A673 (cell line): Measurements from ENCODE around the gene MAPK12. TPM values are rescaled to one million over a fixed set of nuclear protein-coding genes. Genes with fewer than 3 reads are reported as not detected.

ENCODE experiments used
- BruUV-seq: library from RNA; stranded (reverse); fragments of 400-500 nt; replicated peaks from 2 replicates; lab custom pipeline; 2021; lab: Mats Ljungman, UMichigan
- CTCF ChIA-PET: fragments of 300-600 bp; sonication (Branson Sonifier 250); formaldehyde crosslinking; loops from one replicate; lab custom pipeline; 2022; ENCODE audit warnings: antibody characterized with exemption; lab: Charles Lee
- POLR2A ChIA-PET: fragments of 300-600 bp; sonication (Branson Sonifier 250); formaldehyde crosslinking; loops from one replicate; lab custom pipeline; 2022; ENCODE audit warnings: antibody characterized with exemption; ENCODE audit not compliant: low non-redundant PET; lab: Charles Lee
- DNase-seq: peaks from one replicate; pipeline ENCODE4 v3.0.0-alpha.2; 2015; ENCODE audit warnings: low spot score
- H3K27ac ChIP-seq: fragments of 200-600 bp; sonication (generic); 2 replicates; pipeline ENCODE4 v1.5.1; 2016; ENCODE audit warnings: mixed run types, low read depth, mild to moderate bottlenecking, mixed read lengths, antibody characterized with exemption, low read length; ENCODE audit not compliant: poor library complexity, severe bottlenecking
- H3K27me3 ChIP-seq: fragments of 200-600 bp; sonication (generic); replicated peaks from 2 replicates; pipeline ENCODE4 v1.6.1; 2017; ENCODE audit warnings: mixed run types, low read depth, mild to moderate bottlenecking, mixed read lengths, antibody characterized with exemption, low read length; ENCODE audit not compliant: insufficient read depth, poor library complexity
- H3K36me3 ChIP-seq: fragments of 200-600 bp; sonication (generic); 2 replicates; pipeline ENCODE4 v1.6.1; 2016; ENCODE audit warnings: mixed run types, mild to moderate bottlenecking, mixed read lengths, antibody characterized with exemption, low read length; ENCODE audit not compliant: insufficient read depth, poor library complexity, severe bottlenecking
- H3K4me1 ChIP-seq: fragments of 200-600 bp; sonication (generic); 2 replicates; pipeline ENCODE4 v1.6.1; 2017; ENCODE audit warnings: mixed run types, mild to moderate bottlenecking, mixed read lengths, antibody characterized with exemption, low read length; ENCODE audit not compliant: insufficient read depth, poor library complexity, severe bottlenecking
- H3K4me3 ChIP-seq: fragments of 200-600 bp; sonication (generic); 2 replicates; pipeline ENCODE4 v1.5.1; 2016; ENCODE audit warnings: low read depth, mixed run types, mild to moderate bottlenecking, mixed read lengths, low read length; ENCODE audit not compliant: poor library complexity, severe bottlenecking
- H3K9me3 ChIP-seq: fragments of 200-600 bp; sonication (generic); 2 replicates; pipeline ENCODE4 v1.6.1; 2016; ENCODE audit warnings: mixed run types, low read depth, mild to moderate bottlenecking, mixed read lengths, antibody characterized with exemption, low read length; ENCODE audit not compliant: poor library complexity, severe bottlenecking
- CTCF ChIP-seq: fragments of 300-800, 200-600 bp; sonication (generic); conservative IDR thresholded peaks from 2 replicates; pipeline ENCODE4 v1.5.1; 2017; ENCODE audit warnings: low read depth, mild to moderate bottlenecking, antibody characterized with exemption, low read length, moderate library complexity, mixed read lengths
- EZH2 ChIP-seq: fragments of 200-600 bp; sonication (generic); IDR thresholded peaks from 2 replicates; pipeline ENCODE4 v1.6.1; 2017; ENCODE audit warnings: borderline replicate concordance, low read depth, mild to moderate bottlenecking, mixed read lengths, antibody characterized with exemption, low read length; ENCODE audit not compliant: poor library complexity, severe bottlenecking
- intact Hi-C: fragments of 100-400 bp; cut with micrococcal nuclease; formaldehyde crosslinking; loops from one replicate; pipeline ENCODE4 v1.10.0; 2022; ENCODE audit not compliant: unreplicated experiment
- total RNA-seq: library from RNA; stranded (reverse); gene quantifications from 2 replicates; pipeline ENCODE4 v1.2.3, GENCODE V29; 2021

The MAPK12 gene
- total RNA-seq, 1 experiment from 2014 or later = 20.8 TPM

GRCh38 chr22:50211147-50211546 lies 50.3 kb downstream of the MAPK12 start:
- TF ChIP-seq CTCF (no peak), EZH2 (no peak)
- peaks cover 45% of the 10 kb centered on the region for H3K36me3 ChIP-seq
- DNase-seq = no peak
- no peak overlapping the region for H3K27ac ChIP-seq
- H3K27me3 ChIP-seq = no peaks in the 10 kb centered on the region
- H3K9me3 ChIP-seq = no peaks in the 10 kb centered on the region
- intact Hi-C loops = no loop called here
- H3K4me1 ChIP-seq = no peaks in the 10 kb centered on the region
- H3K4me3 ChIP-seq = no peak overlapping the region
- ChIA-PET CTCF (no interaction called here), POLR2A (no interaction called here)
- BruUV-seq = no TSS peak

- no peaks in the 10 kb centered on the region for H3K4me1 ChIP-seq
- peaks cover 40% of the 10 kb centered on the region for H3K36me3 ChIP-seq
- POLR2A ChIA-PET = no interaction called here
- no peak for DNase-seq
- H3K27ac ChIP-seq = no peak overlapping the region
- TF ChIP-seq EZH2 (no peak), CTCF (no peak)
- CTCF ChIA-PET = no interaction called here
- BruUV-seq = no TSS peak
- intact Hi-C loops = loop anchor here (1.0 kb wide), 1 partner anchor 61 kb away; no protein-coding TSS in a partner anchor
- H3K4me3 ChIP-seq = no peak overlapping the region
- no peaks in the 10 kb centered on the region for H3K27me3 ChIP-seq
- no peaks in the 10 kb centered on the region for H3K9me3 ChIP-seq
Observed at GRCh38 chr22:50210378-50211139, 50.9 kb downstream of the MAPK12 start.

- Histone ChIP-seq H3K9me3 (no peaks in the 10 kb centered on the region), H3K27ac (no peak overlapping the region), H3K4me3 (no peak overlapping the region), H3K27me3 (no peaks in the 10 kb centered on the region), H3K4me1 (no peaks in the 10 kb centered on the region), H3K36me3 (peaks cover 37% of the 10 kb centered on the region)
- DNase-seq = peak; percentile 77
- ChIA-PET CTCF (no interaction called here), POLR2A (no interaction called here)
- TF ChIP-seq EZH2 (no peak), CTCF (peak; percentile 92)
- intact Hi-C loops = loop anchor here (1.0 to 5.0 kb wide), 3 partner anchors 61 to 278 kb away; no protein-coding TSS in a partner anchor
- no TSS peak for BruUV-seq
Observed at GRCh38 chr22:50209893-50210292, 51.6 kb downstream of the MAPK12 start.
